NCI-H526 (cell line): ENCODE data around the gene CAPN3.
A peak's percentile ranks its signal among the peaks of the same experiment; 100 is the strongest.

Experiments
- DNase-seq, 2 experiments: peaks; one replicate each; lab custom pipeline; 2025; lab: John Stamatoyannopoulos, UW

Gene CAPN3

DNA sequence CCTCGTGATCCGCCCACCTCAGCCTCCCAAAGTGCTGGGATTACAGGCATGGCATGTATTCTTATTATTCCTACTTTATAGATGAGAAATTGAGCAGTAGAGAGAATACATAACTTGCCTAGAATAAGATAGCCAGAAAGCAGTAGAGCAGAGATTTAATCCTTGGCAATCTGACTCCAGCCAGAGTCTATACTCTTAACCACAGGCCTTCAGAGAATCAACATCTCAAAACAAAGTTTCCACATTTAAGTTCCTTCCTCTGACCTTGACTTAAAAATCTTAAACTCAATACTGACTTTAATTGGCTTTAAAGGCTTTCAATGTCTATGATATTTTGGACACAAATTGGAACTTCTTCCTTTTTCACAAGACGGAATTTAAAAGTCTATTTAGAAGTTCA lies 94.5 kb downstream of the CAPN3 start:
- no peak for DNase-seq

DNA sequence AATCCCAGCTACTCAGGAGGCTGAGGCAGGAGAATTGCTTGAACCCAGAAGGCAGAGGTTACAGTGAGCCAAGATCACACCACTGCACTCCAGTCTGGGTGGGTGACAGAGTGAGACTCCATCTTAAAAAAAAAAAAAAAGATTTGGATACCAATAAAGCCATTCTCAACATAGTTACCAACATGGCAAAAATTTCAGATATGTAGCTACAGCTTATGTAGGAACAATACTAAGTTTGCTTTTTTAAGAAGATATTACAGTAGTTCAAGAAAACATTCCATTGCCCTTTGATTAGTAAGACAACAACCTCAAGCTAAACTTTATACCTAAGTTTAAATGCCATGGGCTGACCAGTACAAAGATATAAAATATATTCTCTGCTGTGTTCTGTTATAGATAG lies 97.2 kb downstream of the CAPN3 start:
- DNase-seq = peak in 1 of 2 experiments; percentile 27

DNA sequence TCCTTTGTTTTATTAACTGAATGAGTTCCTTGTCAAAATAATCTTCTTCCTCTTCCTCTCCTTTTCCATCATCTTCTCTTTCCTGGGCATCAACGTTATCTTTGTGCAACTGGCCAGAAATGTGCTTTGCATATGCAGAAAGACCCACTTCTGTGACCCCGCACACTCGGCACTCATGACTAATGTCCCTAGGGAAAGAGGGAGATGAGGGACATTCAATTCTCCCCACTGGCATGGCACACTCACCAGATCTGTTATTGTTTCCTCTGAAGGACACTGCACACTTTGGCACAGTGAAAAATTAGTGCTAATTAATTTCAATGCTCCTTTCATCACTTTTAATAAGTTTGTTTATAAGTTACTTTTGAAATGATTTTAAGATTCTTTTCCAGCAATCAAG lies 97.7 kb downstream of the CAPN3 start:
- DNase-seq = peak; percentile 21 to 70

DNA sequence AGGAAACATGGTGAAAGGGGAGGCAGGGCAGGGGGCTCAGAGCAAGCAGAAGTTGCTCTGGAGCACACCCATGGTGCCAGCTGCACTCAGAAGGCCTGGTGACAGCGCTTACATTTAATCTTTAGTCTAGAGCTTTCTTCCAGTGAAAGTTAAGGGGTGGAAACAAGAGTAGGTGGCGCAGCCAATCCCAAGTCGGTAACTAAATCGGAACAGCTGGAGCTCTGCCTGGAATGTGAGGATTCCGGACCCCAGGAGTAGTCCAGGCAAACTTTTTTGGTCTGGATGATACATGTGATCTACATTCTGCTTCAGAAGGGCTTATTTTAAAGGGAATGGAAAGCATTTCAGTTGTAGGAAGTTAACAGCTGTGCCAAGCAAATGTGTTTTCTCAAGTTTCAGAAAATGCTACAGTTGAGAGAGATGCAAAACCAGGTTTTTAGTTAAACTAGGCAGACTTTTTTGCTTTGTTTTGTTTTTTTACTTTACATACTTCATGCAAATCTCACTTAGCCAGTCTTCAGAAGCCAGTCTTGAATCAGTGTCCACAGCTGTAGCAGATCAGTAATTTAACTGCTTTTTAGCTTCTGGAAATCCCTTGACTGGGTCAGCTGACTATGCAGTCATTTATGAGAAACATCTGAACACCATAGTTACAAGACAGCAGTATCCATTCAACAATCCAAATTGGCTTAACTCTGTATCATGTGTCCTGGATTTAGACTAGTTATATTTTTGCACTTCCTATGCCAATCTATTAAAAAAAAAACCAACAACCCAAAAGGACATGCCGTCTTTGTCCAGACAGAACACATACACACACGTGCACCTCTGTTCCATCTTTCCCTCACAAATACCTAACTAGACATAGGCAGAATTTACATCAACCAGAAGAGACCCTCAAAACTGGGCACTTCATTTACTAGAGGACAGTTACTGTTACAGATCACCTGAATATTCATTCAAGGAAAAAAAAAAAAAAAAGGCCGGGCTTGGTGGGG lies 98.4 kb downstream of the CAPN3 start:
- DNase-seq = peak; percentile 82 to 88

DNA sequence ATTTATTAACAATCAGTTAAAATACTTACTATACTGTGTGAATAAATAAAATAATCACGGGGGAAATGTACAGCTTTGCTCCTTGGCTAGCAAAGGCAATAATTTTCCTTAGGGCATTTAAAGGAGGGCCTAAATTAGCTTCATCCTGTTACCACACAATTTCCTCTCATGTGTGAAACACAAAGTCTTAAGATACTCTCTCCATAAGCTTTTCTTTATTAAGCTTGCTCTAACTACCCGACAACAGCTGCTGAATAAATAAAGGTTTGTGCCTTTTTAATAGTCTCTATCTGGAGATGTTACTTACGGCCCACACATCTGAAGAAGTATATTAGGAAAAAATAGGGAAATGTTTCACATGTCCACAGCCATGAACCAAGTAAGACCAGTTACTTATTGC lies 102.0 kb downstream of the CAPN3 start:
- DNase-seq = no peak
